ENCODE data around the gene MLXIP. TPM values are rescaled to one million over a fixed set of nuclear protein-coding genes. Genes with fewer than 3 reads are reported as not detected.

Gene MLXIP
- total RNA-seq, 1 experiment from 2014 or later: 46.3 TPM

DNA sequence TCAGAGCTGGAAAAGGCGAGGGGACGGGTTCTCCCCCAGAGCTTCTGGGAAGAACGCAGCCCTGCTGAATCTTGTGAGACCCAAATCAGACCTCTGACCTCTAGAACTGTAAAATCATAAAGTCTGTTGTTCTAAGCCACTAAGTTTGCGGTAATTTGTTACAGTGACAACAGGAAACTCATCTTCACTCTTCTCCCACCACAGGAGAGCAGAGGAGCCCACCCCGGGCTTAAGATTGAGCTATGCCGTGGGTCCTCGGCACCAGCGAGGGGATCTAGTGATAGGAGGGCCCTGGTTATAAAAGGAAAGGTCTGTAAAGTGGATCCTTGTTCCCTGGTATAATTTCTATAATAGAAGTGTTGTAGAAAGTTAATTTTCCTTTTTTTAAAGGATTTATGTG is 7.6 kb downstream of the MLXIP start:
- no peak for TF ChIP-seq SIN3A (IDR thresholded peaks at IDR 0.05; ENCODE audit: low read depth)
- TF ChIP-seq TCF7L2 (IDR thresholded peaks at IDR 0.05; ENCODE audit: borderline replicate concordance, extremely low read depth, insufficient read depth, insufficient read length): no peak
- TF ChIP-seq ZFX (IDR thresholded peaks at IDR 0.05): no peak
- TF ChIP-seq POLR2A (IDR thresholded peaks at IDR 0.05; ENCODE audit: borderline replicate concordance, extremely low read depth, insufficient read depth, insufficient read length): no peak
- TF ChIP-seq EZH2 (IDR thresholded peaks at IDR 0.05): no peak
- no peak for TF ChIP-seq EZH2phosphoT487 (IDR thresholded peaks at IDR 0.05; ENCODE audit: borderline replicate concordance)
- TF ChIP-seq POLR2AphosphoS5 (IDR thresholded peaks at IDR 0.05; ENCODE audit: low read depth, low read length): no peak
- TF ChIP-seq, protein P1, sequence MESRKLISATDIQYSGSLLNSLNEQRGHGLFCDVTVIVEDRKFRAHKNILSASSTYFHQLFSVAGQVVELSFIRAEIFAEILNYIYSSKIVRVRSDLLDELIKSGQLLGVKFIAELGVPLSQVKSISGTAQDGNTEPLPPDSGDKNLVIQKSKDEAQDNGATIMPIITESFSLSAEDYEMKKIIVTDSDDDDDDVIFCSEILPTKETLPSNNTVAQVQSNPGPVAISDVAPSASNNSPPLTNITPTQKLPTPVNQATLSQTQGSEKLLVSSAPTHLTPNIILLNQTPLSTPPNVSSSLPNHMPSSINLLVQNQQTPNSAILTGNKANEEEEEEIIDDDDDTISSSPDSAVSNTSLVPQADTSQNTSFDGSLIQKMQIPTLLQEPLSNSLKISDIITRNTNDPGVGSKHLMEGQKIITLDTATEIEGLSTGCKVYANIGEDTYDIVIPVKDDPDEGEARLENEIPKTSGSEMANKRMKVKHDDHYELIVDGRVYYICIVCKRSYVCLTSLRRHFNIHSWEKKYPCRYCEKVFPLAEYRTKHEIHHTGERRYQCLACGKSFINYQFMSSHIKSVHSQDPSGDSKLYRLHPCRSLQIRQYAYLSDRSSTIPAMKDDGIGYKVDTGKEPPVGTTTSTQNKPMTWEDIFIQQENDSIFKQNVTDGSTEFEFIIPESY (IDR thresholded peaks at IDR 0.05; ENCODE audit: extremely low read depth, insufficient replicate concordance, low read length): no peak
- TF ChIP-seq YY1 (IDR thresholded peaks at IDR 0.05; ENCODE audit: extremely low read depth, insufficient replicate concordance, low read depth, low read length): no peak
- intact Hi-C loops (cut with micrococcal nuclease): no loop called here

More for the DNA sequence above, 7.6 kb downstream of the MLXIP start:
- Histone ChIP-seq H3K9me2 (ENCODE audit: insufficient read depth) (no peaks in the 10 kb centered on the region), H3K79me2 (ENCODE audit: insufficient read depth, low read length) (peaks cover 99% of the 10 kb centered on the region), H3K4me1 (ENCODE audit: control insufficient read depth in 1 of 2, insufficient read depth in 2 of 2, low read length in 2 of 2) (peaks cover 3 to 4% of the 10 kb centered on the region in 2 experiments; a peak in 2 of 4 replicates), H3K36me3 (ENCODE audit: control insufficient read depth in 1 of 2, insufficient read depth in 2 of 2, low read length in 2 of 2) (peaks cover 14 to 24% of the 10 kb centered on the region in 2 experiments), H3K27me3 (ENCODE audit: insufficient read depth, low read length) (no peaks in the 10 kb centered on the region), H2AFZ (ENCODE audit: low read depth, low read length, poor library complexity, severe bottlenecking) (no peak overlapping the region), H3K4me2 (ENCODE audit: low read length) (no peak overlapping the region), H3K4me3 (replicated peaks in 1 of 2; ENCODE audit: low read depth in 1 of 2, low read length in 2 of 2) (no peak overlapping the region), H3K27ac (ENCODE audit: low read depth, low read length) (no peak overlapping the region), H3K9me3 (ENCODE audit: control insufficient read depth in 1 of 2, insufficient read depth in 1 of 2, low read depth in 1 of 2, low read length in 2 of 2) (no peaks in the 10 kb centered on the region), H3K9ac (ENCODE audit: low read length) (no peak overlapping the region), H4K20me1 (ENCODE audit: insufficient read depth) (peaks cover 8% of the 10 kb centered on the region; the same call in 1 of the 2 replicates)
- ATAC-seq (no peak), DNase-seq (ENCODE audit: low read depth, low spot score) (no peak)
- ChIA-PET RAD21 (ENCODE audit: low non-redundant PET in 1 of 2, low total read pairs in 2 of 2, uncharacterized antibody in 2 of 2, unreplicated experiment in 2 of 2) (no interaction called here), POLR2A (no interaction called here), CTCF (no interaction called here)
- BruUV-seq (replicated peaks): no TSS peak

All from HCT116 (cell line).